Breast epithelium (tissue), 3 donors: ENCODE results near the gene ZSCAN16.

ENCODE experiments used
- POLR2A ChIP-seq: fragments of 450-650 bp; IDR thresholded peaks from one replicate; pipeline ENCODE4 v1.6.1; 2016; ENCODE audit warnings: antibody characterized with exemption, mild to moderate bottlenecking, moderate library complexity
- TF ChIP-seq, protein P1 (sequence below), 3 donors: fragments of 450-650 bp; IDR thresholded peaks; one replicate each; pipeline ENCODE4 v1.5.1; 2016 to 2017; ENCODE audit warnings: antibody characterized with exemption in 3 of 3, mild to moderate bottlenecking in 3 of 3, moderate library complexity in 3 of 3

DNA sequence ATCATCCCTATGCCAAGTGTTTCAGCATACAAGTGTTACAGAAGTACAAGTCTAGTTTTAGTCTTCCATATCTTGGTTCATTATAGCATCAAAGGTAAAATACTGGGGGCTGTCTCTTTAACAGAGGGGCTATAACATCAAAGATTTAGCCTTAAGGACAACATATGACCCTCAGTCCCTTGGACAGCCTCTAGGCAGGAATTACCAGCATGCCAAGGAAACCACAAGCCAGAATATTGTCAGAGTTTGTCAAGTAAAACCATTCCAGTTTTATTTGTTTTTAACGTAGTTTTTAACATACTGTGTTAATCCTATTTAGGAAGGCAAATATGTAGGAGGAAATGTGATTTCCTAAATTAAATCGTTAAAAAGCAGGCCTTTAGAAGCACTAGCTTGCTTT lies 35.8 kb downstream of the ZSCAN16 start:
- TF ChIP-seq, protein P1, sequence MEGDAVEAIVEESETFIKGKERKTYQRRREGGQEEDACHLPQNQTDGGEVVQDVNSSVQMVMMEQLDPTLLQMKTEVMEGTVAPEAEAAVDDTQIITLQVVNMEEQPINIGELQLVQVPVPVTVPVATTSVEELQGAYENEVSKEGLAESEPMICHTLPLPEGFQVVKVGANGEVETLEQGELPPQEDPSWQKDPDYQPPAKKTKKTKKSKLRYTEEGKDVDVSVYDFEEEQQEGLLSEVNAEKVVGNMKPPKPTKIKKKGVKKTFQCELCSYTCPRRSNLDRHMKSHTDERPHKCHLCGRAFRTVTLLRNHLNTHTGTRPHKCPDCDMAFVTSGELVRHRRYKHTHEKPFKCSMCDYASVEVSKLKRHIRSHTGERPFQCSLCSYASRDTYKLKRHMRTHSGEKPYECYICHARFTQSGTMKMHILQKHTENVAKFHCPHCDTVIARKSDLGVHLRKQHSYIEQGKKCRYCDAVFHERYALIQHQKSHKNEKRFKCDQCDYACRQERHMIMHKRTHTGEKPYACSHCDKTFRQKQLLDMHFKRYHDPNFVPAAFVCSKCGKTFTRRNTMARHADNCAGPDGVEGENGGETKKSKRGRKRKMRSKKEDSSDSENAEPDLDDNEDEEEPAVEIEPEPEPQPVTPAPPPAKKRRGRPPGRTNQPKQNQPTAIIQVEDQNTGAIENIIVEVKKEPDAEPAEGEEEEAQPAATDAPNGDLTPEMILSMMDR (IDR thresholded peaks at IDR 0.05): no peak
- TF ChIP-seq POLR2A: no peak
